Stimulated activated CD8-positive, alpha-beta memory T cell treated with anti-CD3 and anti-CD28 coated beads, Interleukin-4, amount 100 ng/mL, for 4 hours (primary cell): ENCODE measurements around the gene MCU.
"Not testable (repeated sequence)": the region's sequence is repeated elsewhere in the genome, so short reads cannot be mapped to it uniquely, and the experiment has no call there.

Experiments
- DNase-seq, 2 donors: peaks; one replicate each; pipeline ENCODE4 v3.0.0-alpha.2; 2020; ENCODE audit warnings: low read depth in 2 of 2, low spot score in 1 of 2

The MCU gene

GRCh38 chr10:72686430-72686829 lies 5.5 kb upstream of the MCU start:
- DNase-seq: not testable (repeated sequence)

GRCh38 chr10:72687035-72687434 lies 4.9 kb upstream of the MCU start:
- DNase-seq: no peak

- no peak for DNase-seq
Measured at GRCh38 chr10:72688208-72688651, 3.7 kb upstream of the MCU start.

- no peak for DNase-seq
Measured at GRCh38 chr10:72689660-72690059, 2.3 kb upstream of the MCU start.

- no peak for DNase-seq
Measured at GRCh38 chr10:72690071-72690755, 1.7 kb upstream of the MCU start.

GRCh38 chr10:72691470-72691862 lies 477 bp upstream of the MCU start:
- no peak for DNase-seq

GRCh38 chr10:72692744-72692993 lies 726 bp downstream of the MCU start:
- no peak for DNase-seq

GRCh38 chr10:72692994-72693781 lies 1.2 kb downstream of the MCU start:
- no peak for DNase-seq

GRCh38 chr10:72694476-72695369 lies 2.8 kb downstream of the MCU start:
- DNase-seq: no peak

GRCh38 chr10:72695496-72695895 lies 3.6 kb downstream of the MCU start:
- DNase-seq: no peak

- DNase-seq: no peak
Measured at GRCh38 chr10:72697716-72698115, 5.8 kb downstream of the MCU start.

GRCh38 chr10:72702465-72702864 lies 10.5 kb downstream of the MCU start:
- DNase-seq: not testable (repeated sequence)

GRCh38 chr10:72702868-72703581 lies 11.1 kb downstream of the MCU start:
- no peak for DNase-seq

- DNase-seq: no peak
Measured at GRCh38 chr10:72704117-72704516, 12.2 kb downstream of the MCU start.

GRCh38 chr10:72709041-72709440 lies 17.1 kb downstream of the MCU start:
- DNase-seq: no peak

GRCh38 chr10:72712136-72712535 lies 20.2 kb downstream of the MCU start:
- no peak for DNase-seq

- no peak for DNase-seq
Measured at GRCh38 chr10:72719941-72720592, 28.1 kb downstream of the MCU start.

- DNase-seq: no peak
Measured at GRCh38 chr10:72720814-72721660, 29.1 kb downstream of the MCU start.

GRCh38 chr10:72727130-72727529 lies 35.2 kb downstream of the MCU start:
- no peak for DNase-seq

GRCh38 chr10:72728462-72728861 lies 36.5 kb downstream of the MCU start:
- no peak for DNase-seq
